Umbilical cord (tissue), 2 donors: Measurements from ENCODE around the gene FAM120B. TPM values are rescaled to one million over a fixed set of nuclear protein-coding genes. Genes with fewer than 3 reads are reported as not detected.

Experiments
- DNase-seq: peaks from one replicate; pipeline ENCODE4 v3.0.0-alpha.2; 2015; ENCODE audit warnings: low spot score
- total RNA-seq: library from RNA; depleted of rRNA; stranded (reverse); fragments of >200 nt; gene quantifications from one replicate; pipeline ENCODE4 v1.2.3, GENCODE V29; 2014; ENCODE audit warnings: low replicate concordance; ENCODE audit not compliant: insufficient read depth

Gene FAM120B
- total RNA-seq, 1 donor from 2014 or later, result 25.5 TPM

- DNase-seq, result no peak
Measured at GRCh38 chr6:170420791-170421776, 114.5 kb downstream of the FAM120B start.

- DNase-seq, result no peak
Measured at GRCh38 chr6:170421921-170422320, 115.4 kb downstream of the FAM120B start.

GRCh38 chr6:170423030-170423429, 116.5 kb downstream of the FAM120B start:
- no peak for DNase-seq

- DNase-seq, result no peak
Measured at GRCh38 chr6:170423814-170424603, 117.5 kb downstream of the FAM120B start.

GRCh38 chr6:170424604-170425126, 118.1 kb downstream of the FAM120B start:
- DNase-seq, result no peak

- DNase-seq, result peak; percentile 36
Measured at GRCh38 chr6:170429450-170429849, 122.9 kb downstream of the FAM120B start.

- DNase-seq, result no peak
Measured at GRCh38 chr6:170433163-170434116, 126.9 kb downstream of the FAM120B start.

- DNase-seq, result no peak
Measured at GRCh38 chr6:170434117-170434820, 127.7 kb downstream of the FAM120B start.

GRCh38 chr6:170434821-170435155, 128.2 kb downstream of the FAM120B start:
- no peak for DNase-seq

- DNase-seq, result no peak
Measured at GRCh38 chr6:170435766-170436165, 129.2 kb downstream of the FAM120B start.

- no peak for DNase-seq
Measured at GRCh38 chr6:170436209-170436809, 129.8 kb downstream of the FAM120B start.

GRCh38 chr6:170437719-170438401, 131.3 kb downstream of the FAM120B start:
- no peak for DNase-seq

GRCh38 chr6:170438402-170438753, 131.8 kb downstream of the FAM120B start:
- peak; percentile 98 for DNase-seq

GRCh38 chr6:170438861-170439260, 132.3 kb downstream of the FAM120B start:
- DNase-seq, result no peak

- DNase-seq, result no peak
Measured at GRCh38 chr6:170439366-170440361, 133.1 kb downstream of the FAM120B start.

GRCh38 chr6:170440437-170440836, 133.9 kb downstream of the FAM120B start:
- DNase-seq, result no peak

- peak; percentile 39 for DNase-seq
Measured at GRCh38 chr6:170441316-170441715, 134.8 kb downstream of the FAM120B start.

GRCh38 chr6:170442596-170442995, 136.0 kb downstream of the FAM120B start:
- no peak for DNase-seq
